ENCODE results near the gene CDH22.

The CDH22 gene

DNA sequence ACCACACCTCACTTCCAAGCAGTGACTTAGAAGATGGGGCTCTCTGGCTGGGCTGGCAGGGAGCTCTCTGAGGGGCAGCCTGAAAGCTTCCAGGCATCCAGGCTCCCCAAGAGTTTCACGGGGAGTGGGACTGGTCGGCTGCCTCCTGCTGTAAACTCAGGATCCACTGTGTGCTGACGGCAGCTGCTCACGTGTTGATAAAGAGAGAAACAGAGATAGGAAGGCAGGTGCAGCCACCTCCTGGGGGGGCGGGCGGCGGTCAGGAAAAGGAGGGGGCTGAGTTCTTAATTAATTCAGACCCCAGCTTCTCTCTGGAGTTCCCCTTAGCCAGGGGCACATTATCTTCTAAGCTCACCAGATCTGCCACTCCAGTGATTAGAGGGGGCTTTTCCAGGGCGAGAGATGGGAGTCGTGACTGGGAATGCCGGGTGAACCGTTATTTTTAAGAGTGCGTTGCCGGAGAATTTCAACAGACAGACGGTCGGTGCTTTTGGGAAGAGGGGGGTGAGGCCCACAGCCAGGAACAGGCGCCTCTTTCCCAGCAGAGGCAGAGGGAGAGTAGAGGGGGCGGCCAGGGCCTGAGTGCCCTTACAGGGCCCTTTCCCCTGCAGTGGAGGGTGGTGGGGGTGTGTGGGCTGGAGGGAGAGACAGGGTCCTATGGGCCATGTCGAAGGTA, 119.3 kb downstream of the CDH22 start:
- DNase-seq = no peak

DNA sequence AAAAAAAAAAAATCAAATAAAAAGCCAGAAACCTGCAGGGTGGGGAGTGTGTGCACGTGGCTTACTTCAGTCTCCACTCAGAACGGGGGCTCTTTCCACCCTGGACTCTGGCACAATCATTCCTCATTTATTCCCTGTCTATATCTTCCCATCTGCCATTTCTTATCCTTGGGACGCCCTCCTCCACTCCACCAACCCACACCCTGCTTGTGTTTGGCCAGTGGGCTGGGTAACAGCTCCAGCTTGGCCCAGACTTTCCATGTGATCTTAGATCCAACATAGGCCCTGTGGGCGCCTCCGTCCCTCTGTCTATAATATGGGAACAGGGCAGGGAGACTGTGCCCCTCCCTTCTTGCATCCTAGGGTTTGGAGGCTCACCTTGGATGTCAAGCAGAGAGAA, 122.1 kb downstream of the CDH22 start:
- DNase-seq = no peak

DNA sequence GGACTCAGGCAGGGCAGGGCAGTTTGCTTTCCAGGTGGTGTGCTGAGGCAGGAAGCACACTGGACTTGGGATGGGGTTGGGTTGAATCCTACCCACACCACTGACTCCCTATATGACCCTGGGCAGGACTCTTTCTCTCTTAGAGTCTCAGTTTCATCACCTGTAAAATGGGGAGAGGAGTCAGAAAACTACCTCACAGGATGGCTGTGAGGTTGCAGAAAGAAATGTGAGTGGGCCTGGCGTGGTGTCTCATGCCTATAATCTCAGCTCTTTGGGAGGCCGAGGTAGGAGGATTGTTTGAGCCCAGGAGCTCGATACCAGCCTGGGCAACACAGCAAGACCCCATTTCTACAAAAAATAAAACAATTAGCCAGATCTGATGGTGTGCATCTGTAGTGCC, 122.9 kb downstream of the CDH22 start:
- no peak for DNase-seq

DNA sequence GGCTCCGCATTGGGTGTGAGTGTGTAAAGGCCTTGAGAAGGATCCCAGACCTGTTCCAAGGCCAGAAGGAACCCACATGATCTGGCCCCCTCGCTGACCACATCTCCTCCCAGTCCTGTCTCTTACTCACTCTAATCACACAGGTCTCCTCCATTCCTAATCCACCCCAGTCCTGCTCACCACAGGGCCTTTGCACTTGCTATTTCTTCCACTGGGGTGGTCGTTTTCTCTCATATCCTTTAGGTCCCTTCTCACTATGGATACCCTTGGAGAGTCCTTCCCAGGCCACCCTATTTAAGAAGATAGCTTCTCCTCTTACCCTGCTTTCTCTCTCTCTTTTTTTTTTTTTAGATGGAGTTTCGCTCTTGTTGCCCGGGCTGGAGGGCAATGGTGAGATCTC, 124.5 kb downstream of the CDH22 start:
- no peak for DNase-seq

DNA sequence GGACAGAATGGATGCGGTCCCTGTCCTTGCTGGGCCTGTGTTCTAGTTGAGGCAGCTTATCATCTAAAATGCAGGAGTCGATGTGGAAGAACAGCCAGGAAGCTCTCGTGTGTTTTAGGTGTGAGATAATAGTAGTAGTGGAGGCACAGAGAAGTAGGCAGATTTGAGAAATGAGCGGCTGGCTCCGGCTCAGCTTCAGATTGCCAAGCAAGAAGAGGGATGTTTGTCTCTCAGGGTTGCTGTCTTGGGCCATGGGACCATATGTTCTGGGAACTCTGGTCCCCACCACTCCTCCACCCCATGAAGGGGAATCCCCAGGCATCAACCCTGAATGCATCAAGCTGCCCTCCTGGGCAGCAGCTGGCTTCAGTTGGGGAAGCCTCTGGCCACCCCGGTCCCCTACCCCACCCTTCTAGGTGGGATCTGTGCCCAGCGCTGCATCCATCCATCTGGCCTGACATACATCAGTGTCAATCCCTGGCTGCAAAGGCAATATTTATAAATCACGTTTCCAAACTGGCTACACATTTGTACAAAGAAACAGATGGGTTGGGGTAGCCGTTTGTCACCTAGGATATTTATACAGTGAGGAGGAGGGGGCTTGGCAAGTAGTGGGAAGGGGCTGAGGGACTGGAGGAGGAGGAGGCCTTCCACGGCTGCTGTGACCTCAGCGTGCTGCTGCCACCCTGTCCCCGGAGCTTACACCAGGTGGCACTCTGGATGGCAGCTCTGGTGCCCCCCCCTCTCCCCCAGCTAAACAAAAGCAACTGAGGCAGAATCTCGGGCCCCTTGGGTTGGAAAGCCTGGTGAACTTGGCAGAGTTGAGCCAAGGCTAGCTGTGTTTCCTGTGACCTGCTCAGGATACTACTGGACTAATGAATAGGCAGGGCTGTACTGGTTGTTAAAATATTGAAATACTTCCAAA, 125.8 kb downstream of the CDH22 start:
- DNase-seq = peak; percentile 84

DNA sequence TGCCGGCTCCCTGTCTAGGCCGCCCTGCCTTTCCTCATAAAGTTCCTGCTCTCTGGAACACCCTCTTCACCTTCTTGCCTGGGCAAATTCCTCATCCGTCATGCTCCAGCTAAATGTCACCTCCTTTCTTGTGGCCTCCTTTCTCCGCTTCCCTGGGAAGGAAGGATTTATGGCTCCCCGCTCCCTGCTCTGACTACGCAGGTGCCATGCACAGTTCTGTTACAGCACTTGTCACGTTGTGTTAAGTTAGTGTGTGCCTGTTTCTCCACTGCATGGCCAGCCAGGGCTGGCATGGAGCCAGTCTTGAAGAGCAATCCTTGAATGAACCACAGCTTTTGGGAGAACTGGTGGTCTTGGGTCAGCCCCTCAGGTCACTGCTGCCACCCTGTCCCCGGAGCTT, 128.4 kb downstream of the CDH22 start:
- no peak for DNase-seq

DNA sequence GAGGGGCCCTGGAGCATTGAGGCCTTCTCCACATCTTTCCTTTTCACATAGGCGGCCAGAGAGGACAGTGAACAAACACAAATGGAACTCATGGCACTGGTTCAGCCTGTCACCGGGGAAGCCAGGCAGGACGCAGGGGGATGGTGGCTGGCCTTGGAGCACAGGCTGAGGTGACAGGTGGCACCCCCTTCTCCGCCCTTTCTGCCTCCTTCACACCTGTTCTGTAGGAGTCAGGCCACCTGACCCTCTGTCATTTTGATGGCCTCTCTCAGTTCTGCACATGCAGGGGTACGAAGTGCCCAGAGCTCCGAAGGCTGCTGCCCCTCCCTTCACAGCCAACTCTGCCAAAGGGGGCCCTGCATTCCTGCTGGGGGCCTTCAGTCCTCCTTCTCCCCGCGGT, 129.4 kb downstream of the CDH22 start:
- no peak for DNase-seq

DNA sequence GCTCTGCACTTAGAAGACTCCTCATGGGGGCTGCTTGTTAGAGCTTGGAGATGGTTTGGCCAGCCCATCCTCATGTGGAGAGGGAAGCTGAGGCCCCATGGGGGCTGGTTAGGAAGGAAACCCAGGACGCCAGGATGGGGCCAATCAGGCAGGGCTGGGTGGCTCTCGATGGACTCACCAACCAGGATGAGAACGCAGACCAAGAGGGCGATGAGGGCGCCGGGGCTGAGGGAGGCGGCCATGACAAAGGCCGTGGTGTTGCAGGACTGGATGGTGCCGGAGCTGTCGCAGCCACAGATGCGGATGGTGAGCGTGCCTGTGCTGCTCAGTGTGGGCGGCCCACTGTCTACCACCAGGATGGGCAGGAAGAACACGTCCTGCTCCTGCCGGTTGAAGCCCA, 130.5 kb downstream of the CDH22 start:
- no peak for DNase-seq

DNA sequence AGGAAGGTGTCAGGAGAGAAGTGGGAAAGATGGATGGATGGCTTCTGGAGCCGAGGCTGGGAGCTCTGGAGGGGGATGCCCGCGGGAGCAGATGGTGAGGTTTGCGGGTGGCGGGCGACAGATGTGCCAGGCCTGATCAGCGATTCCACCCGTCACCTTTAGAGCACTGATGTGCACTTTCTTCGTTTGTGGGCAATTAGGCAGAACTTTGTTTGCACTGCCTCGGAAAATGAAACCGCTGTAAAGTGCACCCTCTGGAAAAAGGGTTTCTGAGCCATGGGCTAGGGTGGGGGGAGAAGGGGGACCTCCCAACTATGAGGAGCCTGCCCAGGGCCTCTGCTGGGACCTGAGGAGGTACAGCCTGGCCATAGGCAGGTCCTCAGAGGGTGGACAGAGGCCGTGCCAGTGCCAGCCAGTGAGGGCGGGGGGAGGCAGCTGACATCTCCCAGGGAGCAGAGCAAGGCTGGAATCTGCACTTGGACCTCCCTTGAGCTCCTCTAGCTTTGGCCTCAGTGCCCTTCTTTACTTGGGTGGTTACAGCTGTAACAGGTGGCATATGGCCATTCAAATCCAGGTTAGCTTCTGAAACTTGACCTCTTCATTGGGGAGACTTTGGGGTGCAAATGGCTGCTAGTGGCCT, 131.4 kb downstream of the CDH22 start:
- peak; percentile 87 for DNase-seq

DNA sequence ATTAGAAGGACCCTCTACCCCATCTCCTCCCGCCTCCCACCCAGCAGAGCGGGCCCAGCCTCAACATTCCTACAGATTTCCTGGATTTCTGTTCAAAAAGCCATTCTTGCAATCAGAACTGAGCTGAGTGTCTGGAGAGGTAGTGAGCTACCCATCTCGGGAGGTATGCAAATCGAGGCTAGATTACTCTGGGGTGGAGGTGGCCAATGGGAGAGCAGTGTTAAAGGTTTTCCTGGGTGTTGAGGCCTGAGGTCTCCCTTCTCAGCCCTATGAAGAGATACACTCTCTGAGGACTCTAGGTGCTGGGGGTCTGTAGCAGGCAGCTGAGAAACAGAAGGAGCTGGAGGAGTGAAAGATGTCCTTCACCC, 133.2 kb downstream of the CDH22 start:
- DNase-seq = no peak

DNA sequence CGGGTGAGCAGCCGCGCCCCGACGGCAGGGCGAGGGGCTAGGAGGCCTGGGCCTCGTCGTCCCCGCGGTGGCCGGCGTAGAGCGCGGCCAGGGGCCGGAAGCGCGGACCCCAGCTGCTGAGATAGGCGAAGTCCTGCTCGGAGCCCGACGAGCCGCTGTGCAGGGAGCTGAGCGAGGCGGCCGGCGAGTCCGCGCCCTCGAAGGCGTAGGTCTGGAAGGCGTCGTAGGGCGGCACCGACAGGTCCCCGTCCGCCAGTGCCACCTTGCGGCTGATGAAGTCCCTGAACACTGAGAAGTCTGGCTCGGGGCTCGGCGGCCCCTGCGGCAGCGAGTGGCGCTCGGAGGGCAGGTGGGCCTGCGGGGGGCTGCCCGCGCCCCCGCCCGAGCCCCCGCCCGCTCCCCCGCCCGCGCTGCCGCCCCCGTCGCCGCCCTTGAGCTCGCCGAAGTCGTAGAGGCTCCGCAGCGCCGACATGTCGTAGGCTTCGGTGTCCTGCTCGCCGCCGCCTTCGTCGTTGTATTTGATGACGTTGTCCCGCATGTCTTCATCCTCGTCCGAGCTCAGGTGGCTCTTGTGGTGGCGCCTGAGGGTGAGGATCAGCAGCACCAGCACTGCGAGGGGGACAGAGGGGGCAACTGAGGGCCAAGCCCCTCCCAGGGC, 133.7 kb downstream of the CDH22 start:
- DNase-seq = no peak

DNA sequence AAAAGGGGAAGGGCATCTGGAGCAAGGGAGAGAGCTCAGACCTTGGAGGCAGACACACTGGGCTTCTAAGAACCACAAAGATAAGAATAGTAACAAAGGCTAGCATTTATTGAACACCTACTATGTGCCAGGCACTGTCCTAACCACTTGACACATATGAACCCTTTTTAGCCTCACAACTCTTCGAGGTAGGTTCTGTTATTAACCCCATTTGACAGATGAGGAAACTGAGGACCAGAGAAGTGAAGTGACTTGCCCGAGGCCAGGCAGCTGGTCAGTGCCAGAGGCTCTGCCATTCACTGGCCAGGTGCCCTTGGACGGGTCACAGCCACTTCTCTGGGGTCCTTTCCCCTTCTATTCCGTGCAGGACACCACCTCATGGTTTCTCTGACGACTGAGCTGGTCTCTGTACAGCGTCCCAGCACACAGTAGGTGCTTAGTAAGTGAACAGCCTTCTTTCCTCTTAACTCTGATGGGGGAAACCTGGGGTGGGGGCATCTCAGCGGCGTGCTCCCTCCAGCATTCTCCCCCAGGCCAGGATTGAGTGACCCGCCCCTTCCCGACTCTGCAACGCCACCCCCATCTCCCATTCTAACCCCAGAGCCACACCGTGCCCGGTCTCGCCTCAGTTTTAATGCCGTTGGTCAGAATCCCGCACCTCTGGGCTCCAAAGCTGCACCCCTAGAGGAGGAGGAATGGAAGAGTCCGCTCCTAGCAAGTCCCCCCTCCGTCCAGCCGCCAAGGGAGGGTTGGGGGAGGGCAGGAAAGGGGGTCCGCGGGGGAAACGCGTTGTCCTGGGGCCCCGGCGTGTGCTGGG, 134.4 kb downstream of the CDH22 start:
- DNase-seq = no peak

DNA sequence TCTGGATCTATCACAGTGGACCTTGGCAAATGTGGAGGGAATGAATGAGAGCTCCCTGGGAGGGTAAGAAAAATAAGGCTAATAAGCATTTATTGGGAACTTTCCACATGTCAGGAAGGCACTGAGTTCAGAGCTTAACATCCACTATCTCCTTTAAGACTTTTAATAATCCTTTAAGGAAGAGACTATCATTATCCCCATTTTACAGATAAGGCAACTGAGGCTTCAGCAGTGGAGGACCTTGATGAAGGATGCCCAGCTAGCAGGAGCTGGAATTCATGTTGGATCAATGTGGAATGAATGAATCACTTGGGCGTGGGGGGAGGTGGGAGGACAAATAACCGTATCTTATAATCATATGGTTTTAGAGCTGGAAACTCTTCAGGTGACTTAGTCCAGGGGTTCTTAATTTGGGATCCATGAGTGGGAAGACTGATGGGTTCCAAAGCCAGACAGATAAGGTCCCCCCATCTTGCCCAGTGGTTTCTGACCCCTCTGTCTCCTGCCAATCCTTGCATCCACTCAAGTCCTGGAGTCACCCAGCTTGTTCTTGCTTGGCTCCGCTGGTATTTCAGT, 135.2 kb downstream of the CDH22 start:
- DNase-seq = no peak

DNA sequence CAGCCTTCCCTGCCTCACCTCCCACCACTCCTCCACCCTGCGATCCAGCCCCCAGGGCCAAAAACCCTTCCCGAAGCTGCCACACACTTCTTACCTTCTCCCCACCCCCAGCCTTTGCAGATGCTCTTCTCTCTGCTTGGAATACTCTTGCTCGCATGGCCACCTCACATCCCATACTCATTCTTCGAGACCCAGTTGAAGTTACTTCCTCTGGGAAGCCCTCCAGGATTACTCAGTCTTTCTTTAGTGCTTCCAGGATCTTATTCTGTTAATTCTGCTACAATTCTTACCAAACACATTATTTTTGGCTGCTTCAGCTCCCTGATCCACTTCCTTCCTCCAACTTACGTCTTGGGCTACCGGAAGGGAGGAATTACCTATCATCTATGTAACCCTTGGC, 135.8 kb downstream of the CDH22 start:
- no peak for DNase-seq

DNA sequence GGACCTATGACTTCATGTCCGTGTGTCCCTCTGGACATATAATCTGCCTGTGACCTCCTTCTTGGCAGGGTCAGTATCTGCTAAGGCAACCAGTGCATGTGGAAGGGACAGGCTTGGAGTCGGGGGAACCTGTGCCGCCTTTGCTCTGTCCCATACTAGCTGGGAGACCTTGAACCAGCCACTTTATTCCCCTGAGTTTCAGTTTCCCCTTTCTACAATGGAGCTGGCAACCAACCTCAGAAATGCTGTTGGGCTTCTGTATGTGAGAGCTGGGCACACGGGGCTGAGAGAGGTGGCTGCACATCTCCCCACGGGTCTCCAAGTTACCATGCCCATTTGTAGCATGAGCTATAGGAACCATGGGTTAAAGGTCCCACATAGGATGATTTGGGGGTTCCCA, 136.4 kb downstream of the CDH22 start:
- DNase-seq = no peak

DNA sequence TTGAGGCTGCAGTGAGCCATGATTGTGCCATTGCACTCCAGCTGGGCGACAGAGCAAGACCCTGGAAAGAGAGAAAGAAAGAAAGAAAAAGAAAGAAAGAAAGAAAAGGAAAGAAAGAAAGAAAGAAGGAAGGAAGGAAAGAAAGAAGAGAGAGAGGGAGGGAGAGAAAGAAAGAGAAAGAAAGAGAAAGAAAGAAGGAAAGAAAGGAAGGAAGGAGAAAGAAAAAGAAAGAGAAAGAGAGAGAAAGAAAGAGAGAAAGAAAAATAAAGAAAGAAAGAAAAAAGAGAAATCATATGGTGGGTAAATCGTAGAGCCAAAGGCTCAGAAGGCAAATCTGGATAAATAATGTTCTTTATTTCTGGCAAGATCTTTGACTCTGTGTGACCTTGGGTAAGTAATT, 136.8 kb downstream of the CDH22 start:
- no peak for DNase-seq

DNA sequence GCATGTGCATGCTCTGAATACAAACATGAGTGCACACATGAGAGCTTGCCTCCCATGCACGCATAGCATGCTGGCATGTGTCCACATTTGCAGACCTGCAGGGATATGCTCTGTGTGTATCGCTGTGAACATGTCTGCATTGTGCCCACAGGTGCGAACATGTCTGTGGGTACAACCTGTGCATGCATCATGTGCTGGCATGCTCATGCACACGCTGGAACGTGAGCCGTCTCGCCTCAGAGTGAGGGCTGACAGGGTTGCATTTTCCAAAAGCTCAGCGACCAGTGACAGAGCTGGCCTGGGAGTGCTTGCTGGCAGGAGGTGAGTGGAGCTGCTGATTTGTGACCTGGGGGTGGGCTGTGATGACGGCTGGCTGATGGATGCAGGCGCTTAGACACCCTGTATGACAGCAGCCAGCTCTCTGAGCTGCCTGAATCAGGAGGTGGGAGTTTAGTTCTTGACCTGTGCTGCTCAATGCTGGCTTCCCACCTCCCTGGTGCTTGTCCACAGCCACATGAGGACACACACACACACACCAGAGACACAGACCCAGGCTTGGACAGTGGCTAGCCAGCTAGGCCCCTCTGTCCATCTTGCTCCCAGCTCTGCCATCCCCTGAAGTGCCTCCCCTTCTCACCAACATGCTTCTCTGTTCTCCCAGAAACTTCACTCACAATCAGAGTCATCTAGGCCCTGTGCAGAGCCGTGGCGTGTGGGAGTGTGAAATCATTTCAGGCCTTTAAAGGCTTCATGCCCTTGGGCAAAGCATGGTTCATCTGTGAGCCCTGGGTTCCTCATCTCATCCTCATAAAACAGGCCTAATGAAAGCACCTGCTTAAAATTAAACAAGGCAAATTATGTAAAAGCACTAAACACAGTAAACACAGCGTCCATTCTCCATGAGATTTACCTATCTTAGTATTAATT, 138.8 kb downstream of the CDH22 start:
- no peak for DNase-seq

DNA sequence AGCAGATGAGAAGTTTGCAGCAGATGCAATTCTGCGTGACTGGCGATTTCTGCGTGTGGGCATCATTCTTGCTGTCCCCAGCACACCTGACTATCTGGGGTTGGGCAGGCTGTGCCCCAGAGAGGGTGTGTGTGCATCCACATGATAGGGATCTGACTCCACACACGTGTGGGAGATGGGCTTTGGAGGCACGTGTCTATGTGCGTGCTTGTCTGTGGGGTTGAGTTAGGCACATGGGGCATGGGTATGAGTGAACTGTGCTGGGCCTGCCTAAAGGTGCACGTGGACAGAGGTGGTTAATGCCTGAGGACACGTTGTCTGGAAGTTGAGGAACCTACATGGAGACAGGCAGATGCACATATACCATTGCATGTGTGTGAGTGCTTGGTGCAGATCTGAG, 139.9 kb downstream of the CDH22 start:
- DNase-seq = no peak

DNA sequence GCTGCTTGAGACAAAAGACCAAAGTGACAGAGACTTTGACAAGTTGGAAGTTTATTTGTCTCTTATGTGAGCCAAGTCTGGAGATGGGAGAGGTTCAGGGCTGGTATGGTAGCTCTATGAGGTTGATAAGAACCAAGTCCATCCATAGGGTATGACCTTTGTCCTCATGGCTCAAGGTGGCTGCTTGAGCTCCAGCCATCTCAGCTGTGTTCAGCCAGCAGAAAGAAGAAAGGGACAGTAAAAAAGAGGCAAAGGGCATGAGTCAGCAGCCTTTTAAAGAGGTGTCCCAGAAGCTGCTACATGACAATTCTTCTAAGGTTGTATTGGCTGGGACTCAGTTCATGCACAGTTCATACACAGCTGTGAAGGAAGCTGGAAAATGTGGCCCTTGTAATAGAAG, 141.2 kb downstream of the CDH22 start:
- DNase-seq = no peak

DNA sequence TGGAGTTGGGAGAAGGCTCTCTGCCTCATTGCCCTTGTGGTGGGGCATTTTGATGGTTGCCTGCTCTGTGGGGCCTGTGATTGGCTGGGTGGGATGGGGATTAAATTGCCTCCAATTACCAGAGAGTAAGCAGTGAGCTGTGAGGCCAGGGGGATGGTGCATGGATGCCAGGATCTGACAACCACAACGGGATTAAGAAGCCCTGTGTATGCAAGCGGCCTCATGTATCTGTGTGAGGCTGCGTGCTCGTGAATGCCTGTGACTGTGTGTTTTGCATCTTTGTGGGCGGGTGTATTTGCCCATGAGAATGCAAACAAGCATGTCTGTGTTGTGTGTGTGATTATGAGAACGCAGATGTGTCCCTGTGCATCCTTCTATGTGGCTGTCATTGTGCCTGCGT, 144.0 kb downstream of the CDH22 start:
- no peak for DNase-seq

DNA sequence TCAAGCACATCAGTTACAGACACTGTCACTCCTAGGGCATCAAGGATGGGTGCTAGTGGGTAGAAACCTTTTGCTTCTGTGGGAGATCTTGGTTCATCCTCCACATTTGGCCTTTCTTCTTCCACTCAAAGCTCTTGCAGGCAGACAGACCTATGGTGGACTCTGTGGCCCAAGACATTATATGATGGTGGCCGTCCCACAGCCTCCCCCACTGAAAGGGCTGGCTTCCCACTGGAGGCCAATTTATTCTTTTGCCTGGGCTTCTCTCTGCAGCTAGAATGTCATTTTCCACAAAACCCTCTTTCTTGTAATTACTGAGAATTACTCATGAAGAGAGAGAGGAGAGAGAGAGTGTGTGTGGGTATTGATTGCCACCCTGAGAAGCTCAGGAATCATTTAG, 146.4 kb downstream of the CDH22 start:
- DNase-seq = no peak
